CD4-positive, alpha-beta T cell treated with Interleukin-6 for 4 hours (primary cell): ENCODE results near the gene E4F1.
A peak's percentile ranks its signal among the peaks of the same experiment; 100 is the strongest.
"Not testable (repeated sequence)": the region's sequence is repeated elsewhere in the genome, so short reads cannot be mapped to it uniquely, and the experiment has no call there.

Source experiments
- DNase-seq: peaks from one replicate; pipeline ENCODE4 v3.0.0-alpha.2; 2020; ENCODE audit warnings: mixed read lengths

E4F1 gene

DNA sequence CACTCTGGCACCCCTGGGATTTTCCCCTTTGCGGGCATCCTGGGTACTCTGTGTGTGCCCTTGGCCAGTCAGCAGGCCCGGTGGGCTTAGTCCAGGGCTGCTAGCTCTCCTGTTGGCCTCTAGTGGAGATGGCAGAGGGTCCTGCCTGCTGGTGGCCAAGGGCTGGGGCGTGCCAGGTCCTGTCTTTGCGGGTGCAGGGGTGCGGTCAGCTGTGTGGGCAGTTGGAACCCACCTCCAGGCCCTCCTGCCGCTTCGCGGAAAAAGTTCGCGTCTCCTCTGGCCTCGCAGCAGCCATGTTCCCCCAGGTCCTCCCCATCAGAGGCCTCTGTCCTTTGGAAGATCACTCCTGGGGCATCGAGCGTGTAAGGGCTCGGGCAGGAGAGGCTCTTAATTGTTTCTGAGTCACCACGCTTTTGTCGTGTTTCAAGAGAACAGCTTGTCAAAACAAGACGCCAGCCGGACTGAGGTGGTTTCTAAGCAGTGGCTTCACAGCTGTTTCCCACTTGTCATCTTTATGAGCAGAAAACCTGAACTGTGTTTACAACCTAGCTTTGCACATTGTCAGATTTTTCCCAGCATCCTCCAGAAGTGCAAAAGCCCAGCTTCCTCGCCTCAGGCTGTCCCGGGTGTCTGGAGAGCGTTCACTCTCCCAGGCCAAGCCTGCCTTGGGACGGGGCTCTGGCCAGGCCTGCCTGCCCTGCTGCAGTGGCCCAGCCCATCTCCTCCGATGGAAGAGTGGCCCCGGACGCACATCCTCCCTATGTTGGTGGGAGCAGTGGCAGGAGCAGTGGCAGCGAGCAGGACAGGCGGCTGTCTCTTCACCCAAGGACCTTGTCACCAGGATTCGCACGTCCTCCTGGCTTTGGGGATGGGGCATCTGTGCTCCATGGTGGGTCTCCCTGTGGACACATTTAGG lies 7.9 kb downstream of the E4F1 start:
- no peak for DNase-seq

DNA sequence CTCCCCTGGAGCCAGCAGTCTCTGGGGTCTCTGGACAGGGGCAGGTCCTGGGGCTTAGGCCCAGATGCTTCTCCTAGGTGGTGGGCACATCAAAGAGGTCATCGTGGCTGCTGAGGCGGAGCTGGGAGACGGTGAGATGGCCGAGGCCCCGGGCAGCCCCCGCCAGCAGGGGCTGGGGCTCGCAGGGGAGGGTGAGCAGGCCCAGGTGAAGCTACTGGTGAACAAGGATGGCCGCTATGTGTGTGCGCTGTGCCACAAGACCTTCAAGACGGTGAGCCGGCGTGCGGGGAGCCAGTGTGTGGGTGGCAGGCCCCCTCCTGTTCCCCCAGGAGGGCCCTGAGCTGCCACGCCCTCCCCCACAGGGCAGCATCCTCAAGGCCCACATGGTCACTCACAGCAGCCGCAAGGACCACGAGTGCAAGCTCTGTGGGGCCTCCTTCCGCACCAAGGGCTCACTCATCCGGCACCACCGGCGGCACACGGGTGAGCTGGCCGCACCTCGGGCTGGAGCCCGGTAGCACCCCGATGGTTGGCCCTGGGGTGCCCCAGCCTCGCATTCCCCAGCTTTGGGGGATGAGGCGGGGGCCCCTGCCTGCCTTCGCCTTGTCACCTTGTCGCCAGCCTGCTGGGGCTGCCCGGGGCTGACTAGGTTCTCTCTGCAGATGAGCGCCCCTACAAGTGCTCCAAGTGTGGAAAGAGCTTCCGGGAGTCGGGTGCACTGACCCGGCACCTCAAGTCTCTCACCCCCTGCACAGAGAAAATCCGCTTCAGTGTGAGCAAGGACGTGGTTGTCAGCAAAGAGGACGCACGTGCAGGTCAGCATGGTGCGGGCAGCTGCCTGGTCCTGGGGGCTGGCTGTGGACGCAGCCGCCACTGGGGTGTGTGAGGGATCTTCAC lies 9.0 kb downstream of the E4F1 start:
- no peak for DNase-seq

DNA sequence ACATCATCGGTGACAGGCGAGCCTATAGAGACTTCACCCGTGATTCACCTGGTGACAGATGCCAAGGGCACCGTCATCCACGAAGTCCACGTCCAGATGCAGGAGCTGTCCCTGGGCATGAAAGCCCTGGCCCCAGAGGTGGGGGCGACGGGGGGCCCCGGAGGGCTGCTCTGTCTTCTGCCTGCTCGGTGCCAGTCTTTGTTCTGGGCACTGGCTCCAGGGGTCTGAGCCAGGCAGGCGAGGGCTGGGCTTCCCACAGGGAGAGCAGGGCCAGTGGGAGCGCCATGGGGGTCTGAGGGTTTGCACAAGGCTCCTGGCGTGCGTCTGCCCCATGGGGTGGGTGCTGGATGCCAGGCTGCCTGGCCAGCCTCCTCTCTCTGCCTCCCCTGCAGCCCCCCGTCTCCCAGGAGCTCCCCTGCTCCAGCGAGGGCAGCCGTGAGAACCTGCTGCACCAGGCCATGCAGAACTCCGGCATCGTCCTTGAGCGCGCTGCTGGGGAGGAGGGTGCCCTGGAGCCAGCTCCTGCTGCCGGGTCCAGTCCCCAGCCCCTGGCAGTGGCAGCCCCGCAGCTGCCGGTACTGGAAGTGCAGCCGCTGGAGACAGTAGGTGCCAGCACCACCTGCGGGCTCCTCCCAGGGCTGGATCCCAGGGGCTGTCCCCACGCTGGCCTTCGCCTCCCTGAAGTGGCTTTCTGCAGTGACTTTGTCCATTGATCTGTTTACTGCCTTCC lies 9.8 kb downstream of the E4F1 start:
- DNase-seq = no peak

DNA sequence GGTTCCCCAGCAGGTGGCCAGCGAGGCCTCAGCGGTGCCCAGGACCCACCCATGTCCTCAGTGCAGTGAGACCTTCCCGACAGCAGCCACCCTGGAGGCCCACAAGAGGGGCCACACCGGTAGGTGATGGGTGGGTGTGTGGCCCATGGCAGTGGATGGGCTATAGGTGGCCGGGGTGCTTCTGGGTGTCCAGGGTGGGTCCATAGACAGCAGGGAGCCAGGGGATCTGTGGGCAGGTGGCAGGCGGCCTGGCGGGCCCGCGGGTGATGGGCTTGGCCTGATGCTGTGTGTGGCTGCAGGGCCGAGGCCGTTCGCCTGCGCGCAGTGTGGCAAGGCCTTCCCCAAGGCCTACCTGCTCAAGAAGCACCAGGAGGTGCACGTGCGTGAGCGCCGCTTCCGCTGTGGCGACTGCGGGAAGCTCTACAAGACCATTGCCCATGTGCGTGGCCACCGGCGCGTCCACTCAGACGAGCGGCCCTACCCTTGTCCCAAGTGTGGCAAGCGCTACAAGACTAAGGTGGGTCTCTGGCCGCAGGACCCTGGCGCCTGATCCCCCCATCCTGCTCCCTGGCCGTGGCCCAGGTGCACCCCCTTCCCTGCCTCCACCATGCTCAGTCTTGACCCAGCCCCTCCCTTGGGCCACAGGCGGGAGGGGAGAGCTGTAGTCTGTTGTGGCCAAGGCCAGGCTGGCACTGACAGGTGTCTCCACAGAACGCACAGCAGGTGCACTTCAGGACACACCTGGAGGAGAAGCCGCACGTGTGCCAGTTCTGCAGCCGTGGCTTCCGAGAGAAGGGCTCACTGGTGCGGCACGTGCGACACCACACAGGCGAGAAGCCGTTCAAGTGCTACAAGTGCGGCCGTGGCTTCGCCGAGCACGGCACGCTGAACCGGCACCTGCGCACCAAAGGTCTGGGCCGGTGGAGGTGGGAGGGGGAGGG lies 10.8 kb downstream of the E4F1 start:
- DNase-seq = no peak

DNA sequence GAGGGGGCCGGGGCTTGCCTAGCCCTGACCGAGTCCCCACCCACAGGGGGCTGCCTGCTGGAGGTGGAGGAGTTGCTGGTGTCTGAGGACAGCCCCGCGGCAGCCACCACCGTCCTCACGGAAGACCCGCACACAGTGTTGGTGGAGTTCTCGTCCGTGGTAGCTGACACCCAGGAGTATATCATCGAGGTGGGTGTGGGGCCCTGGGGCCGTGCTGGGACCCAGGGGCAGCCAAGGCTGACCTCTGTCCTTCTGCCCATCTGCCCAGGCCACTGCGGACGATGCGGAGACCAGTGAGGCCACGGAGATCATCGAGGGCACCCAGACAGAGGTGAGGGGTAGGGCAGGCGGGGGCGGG lies 11.4 kb downstream of the E4F1 start:
- DNase-seq = peak; percentile 0

DNA sequence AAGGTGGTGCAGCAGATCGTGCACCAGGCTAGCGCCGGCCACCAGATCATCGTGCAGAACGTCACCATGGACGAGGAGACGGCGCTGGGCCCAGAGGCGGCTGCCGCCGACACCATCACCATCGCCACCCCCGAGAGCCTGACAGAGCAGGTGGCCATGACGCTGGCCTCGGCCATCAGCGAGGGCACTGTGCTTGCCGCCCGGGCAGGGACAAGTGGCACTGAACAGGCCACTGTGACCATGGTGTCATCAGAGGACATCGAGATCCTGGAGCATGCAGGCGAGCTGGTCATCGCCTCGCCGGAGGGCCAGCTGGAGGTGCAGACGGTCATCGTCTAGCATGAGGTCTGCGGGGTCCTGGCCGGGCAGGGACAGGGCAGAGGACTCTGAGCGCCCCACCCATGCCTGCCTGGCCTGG lies 11.9 kb downstream of the E4F1 start:
- DNase-seq = no peak

DNA sequence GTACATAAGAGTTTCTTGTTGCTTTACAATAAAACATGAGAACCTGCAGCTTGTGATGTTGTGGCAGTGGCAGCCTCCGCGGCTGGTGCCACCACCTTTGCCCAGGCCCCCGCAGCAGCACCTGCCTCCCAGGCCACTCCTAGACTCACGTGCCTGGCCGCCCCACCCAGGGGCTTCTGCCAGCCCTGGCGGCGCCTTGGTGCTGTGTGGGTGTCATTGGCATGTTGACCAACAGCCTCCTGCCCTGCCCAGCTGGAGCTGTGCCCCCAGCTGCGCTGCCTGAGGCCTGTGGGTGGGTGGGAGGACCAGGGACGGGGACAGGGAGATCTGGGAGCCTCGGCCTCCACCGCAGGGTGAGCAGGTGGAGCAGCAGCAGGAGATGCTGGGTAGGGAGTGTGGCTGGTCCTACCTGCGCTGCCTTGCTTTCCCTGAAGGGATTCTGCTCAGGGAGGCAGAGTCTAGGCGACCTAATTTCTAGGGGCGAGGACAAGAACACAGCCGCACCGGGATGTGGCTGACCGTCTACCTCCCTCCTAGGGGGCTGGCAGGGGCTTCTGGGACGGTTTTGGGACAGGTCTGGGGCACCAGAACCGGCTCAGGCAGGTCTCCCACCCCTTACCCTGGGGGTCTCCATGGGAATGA lies 12.4 kb downstream of the E4F1 start:
- DNase-seq = no peak

DNA sequence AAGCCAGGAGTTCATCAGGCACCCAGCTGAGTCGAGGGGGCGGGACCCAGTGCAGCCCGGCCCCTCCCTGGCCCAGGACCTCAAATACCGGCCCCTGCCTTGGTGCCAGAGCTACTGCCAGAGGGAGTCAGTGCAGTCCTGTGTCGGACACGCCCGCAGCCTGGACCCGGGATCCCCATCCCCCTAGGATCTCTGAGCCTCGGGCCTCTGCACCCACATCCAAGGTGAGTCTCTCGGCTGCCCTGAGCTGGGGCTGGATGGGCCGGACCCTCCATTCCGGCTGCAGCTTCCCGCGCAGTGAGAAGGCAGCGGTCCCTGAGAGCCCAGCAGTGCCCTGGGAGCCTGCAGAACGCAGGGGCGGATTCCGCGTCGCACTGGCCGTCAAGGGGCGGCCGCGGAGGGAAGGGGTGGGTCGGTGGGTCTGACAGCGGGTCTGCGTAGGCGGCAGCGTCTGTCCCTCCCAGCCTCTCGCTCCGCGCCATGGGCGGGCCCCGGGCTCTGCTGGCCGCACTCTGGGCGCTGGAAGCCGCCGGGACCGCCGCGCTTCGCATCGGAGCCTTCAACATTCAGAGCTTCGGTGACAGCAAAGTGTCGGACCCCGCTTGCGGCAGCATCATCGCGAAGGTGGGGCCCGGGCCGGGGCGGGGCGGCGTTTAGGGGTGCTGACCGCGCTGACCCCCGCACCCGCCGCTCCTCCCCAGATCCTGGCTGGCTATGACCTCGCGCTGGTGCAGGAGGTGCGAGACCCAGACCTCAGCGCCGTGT lies 13.1 kb downstream of the E4F1 start, which contains the start of gene DNASE1L2:
DNASE1L2 (plus strand) TSS at position 108 of the 765 bp plus-strand sequence; CDS start at position 481, 373 bp downstream.
- DNase-seq = no peak

DNA sequence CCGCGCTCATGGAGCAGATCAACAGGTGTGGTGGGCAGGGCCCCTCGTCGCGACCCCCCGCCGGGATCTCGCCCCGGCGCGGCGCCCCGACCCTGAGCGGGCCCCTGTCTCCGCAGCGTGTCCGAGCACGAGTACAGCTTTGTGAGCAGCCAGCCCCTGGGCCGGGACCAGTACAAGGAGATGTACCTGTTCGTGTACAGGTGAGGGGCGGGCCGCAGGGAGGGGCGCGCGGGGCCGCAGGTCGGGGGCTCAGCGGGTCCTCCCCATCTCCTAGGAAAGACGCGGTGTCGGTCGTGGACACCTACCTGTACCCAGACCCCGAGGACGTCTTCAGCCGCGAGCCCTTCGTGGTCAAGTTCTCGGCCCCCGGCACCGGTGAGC lies 13.7 kb downstream of the E4F1 start:
- DNase-seq = no peak

DNA sequence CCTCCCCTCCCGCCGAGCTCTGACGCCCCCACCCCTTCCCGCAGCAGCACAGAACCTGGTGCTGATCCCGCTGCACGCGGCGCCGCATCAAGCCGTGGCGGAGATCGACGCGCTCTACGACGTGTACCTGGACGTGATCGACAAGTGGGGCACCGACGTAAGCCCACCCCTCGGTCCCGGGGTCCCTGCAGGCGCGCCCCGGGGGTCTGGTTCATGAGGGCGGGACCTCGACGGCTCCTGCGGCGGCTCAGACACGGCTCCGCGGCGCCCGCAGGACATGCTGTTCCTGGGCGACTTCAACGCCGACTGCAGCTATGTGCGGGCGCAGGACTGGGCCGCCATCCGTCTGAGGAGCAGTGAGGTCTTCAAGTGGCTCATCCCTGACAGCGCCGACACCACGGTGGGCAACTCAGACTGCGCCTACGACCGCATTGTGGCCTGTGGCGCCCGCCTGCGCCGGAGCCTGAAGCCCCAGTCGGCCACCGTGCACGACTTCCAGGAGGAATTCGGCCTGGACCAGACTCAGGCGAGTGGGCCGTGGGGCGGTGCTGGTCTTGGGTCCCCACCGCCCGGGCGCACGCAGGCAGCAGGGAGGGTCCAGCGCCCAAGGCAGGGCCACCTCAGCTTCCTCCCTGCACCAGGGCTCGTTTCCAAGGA lies 14.2 kb downstream of the E4F1 start:
- DNase-seq = no peak

DNA sequence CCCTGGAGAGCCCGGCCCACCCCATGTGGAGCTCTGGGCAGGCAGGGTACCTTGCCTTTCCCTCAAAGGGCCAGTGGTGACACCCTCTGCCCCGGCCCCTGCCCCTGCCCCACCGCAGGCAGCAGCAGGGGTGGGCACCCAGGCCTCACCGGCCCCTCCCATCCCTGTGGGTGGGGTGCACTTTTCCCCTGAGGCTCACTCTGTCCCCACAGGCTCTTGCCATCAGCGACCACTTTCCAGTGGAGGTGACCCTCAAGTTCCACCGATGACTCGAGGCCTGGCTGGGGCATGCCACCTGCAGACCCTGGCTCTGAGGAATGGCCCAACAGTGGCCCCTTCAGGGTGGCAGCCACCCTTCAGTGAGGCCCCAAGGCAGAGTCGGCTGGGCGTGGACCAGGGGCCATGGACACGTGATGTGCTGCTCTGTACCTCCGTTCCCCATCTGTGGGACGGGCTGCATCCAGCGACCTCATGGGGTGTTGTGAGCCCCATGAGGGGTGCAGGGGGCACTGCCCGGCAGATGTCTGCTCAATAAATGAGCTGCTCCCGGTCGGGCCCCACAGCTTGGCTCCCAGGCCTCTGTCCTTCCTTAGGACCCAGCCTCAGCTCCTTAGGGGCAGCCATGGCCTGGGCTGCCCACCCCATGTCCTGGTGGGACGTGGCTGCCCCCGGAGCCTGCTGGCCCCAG lies 14.9 kb downstream of the E4F1 start:
- DNase-seq = no peak

DNA sequence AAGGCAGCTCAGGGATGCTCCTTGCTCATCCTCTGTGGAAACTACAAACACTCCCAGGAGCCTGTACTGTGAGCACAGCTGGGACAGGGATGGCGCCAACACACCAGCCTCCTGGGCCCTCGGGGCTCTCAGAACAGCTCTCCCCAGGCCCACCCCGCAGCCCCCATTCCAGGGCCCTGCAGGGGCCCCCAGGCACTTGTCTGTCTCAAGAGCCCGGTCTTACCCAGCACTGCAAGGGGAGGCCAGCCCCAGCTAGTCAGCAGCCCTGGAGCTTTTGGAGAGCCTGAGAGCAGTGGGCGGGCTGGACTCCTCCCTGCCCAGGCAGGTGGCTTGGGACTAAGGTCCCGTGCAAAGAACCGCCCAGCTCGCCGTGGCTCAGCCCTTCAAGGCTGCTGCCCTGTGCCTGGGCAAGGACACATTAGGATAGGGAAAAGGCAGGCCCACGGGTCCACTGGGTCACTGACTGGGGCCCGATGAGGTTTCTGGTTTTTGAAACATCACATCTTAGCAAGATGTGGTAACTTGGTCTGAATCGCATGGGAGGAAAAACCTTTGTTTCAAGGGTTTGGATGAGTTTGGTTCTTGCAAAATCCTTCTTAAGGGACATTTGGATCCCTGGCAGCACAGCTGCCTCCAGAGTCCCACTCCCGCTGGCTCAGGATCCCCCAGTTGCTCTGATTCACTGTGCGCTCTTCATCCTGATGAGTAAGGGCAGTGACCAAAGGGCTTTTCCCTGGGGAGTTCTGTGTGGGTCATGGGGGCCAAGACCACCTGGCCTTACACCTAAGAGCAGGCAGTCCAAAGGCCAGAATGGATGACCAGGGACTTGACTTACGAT lies 15.7 kb downstream of the E4F1 start:
- no peak for DNase-seq

DNA sequence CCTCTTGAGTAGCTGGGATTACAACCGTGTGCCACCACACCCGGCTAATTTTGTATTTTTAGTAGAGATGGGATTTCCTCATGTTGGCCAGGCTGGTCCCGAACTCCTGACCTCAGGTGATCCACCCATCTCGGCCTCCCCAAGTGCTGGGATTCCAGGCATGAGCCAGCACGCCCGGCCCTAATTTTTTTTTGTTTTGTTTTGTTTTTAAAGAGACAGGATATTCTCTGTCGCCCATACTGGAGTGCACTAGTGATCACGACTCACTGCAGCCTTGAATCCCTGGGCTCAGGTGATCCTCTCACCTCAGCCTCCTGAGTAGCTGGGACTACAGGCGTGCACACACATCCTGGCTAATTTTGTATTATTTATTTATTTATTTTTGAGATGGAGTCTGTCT lies 16.9 kb downstream of the E4F1 start:
- DNase-seq = not testable (repeated sequence)

DNA sequence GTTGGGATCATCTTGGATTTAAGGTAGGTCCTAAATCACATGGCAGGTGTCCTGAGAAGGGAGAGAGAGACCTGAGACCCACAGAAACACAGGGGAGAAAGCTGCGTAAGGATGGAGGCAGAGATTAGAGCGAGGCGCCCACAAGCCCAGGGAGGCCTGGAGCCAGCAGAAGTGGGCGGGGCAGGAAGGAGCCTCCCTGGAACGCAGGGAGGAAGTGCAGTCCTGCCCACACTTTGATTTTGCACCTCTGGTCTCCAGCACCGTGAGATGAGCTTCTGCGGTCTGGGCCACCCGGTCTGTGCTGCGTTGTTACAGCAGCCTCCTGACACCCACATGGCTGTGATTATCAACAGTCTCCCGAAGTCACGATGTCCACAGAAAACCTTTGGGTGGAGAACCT lies 19.2 kb downstream of the E4F1 start:
- DNase-seq = no peak

DNA sequence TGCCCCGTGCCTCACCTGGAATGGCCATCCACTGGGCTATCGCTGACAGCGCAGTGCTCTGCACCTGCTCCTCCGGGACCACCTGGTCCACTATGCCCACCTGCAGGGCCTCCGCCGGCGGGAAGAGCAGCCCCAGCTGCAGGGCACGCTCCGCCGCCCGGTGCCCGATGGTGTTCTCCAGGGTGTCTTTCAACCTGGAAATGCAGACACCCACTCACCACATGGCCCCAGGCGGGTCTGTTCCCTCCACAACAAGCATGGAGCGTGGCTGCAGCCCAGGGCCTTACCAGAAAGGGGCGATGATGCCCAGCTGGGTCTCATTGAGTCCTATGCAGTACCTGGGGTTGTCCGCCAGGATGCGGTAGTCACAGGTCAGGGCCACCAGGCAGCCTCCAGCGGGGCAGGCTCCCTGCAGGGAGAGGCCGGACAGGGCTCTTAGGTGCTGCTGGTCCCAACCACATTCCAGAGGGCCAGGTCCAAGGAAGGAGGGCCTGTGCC lies 19.7 kb downstream of the E4F1 start:
- DNase-seq = no peak

DNA sequence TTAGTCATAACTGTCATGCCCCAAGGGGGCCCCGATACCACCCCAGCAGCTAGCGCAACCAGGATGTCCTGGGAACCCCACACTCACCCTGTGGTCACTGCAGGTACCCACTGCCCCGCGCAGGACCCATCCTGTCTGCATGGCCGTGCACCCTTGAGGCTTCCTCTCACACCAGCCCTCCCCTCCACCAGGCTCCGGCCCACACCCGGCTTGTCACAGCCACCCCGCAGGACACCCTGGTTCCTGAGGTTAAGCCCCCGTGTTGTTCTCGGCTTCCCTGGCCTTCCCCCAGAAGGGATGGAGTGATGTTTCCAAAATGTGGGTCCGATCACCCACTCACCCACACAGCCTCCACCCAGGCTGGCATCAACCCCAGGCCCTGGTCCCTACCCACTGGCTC lies 20.4 kb downstream of the E4F1 start:
- no peak for DNase-seq

DNA sequence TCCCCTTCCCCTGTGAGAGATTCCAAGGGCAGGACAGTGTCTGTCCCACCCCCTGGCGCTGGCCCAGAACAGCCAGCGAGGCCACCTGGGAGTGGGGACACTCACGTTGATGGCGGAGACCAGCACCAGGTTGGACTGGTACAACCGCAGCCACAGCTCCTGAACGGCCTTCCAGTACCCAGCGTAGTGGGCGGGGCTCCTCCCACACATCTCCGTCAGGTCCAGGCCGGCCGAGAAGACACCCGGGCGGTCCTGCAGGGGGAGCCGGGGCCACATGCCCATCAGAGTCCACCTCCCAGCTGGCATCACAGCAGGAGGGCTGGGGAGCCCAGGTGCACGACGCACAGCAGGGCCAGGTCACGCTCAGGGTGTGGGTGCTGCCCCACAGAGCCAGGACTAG lies 20.9 kb downstream of the E4F1 start:
- DNase-seq = no peak
